Measurements from ENCODE around the gene NLRP1.

DNA sequence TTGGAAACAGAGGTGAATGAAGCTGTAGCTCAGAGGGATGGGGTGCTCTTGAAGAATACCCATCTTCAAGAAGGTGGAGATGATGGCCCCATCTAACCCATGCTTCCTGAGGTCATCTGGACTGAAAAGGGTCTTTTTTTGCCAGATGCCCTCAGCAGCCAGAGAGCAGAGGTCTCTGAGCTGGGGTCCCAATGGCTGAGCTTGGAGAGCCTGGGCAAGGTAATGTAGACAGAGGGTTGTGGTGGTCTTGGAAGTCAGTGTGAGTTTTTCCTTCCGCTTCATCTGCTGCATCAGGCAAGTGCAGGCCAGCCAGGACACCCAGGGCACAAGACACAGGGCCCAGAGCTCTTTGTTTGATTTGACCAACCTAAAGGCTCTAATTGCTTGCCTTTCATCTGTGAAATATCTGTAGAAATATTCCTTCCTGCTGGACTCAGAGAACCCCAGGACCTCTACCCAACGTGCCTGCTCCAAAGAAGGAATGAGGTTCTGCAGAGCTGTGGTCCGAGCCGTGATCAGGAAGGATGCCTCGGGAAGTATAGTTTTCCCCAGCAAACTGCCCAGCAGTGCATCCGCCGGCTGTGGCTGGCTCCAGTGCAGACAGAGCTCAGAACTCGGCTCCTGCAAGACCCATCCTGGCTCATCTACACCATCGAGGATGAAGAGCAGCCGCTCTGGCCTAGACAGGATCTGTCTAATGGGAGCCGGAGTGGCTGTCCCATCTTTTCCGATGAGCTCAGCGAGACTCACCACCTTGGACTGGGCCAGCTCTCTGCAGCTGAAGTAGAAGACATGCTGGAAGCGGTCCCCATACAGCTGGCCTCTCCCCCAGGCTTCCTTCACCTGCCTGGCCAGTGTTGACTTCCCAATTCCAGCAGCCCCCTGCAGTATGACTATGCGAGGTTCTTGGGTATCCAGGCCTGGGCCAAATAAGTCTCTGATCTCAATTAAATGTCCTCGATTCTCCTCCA, 25.2 kb downstream of the NLRP1 start:
- TF ChIP-seq, protein P1, sequence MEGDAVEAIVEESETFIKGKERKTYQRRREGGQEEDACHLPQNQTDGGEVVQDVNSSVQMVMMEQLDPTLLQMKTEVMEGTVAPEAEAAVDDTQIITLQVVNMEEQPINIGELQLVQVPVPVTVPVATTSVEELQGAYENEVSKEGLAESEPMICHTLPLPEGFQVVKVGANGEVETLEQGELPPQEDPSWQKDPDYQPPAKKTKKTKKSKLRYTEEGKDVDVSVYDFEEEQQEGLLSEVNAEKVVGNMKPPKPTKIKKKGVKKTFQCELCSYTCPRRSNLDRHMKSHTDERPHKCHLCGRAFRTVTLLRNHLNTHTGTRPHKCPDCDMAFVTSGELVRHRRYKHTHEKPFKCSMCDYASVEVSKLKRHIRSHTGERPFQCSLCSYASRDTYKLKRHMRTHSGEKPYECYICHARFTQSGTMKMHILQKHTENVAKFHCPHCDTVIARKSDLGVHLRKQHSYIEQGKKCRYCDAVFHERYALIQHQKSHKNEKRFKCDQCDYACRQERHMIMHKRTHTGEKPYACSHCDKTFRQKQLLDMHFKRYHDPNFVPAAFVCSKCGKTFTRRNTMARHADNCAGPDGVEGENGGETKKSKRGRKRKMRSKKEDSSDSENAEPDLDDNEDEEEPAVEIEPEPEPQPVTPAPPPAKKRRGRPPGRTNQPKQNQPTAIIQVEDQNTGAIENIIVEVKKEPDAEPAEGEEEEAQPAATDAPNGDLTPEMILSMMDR (IDR thresholded peaks at IDR 0.05), result no peak
- TF ChIP-seq POLR2AphosphoS5 (IDR thresholded peaks at IDR 0.05), result no peak
